Right lobe of liver (tissue), 4 donors: Measurements from ENCODE around the gene C2CD4B.

ENCODE experiments used
- POLR2A ChIP-seq: fragments of 450-650 bp; IDR thresholded peaks from one replicate; pipeline ENCODE4 v1.6.1; 2017; ENCODE audit warnings: antibody characterized with exemption, mild to moderate bottlenecking
- TF ChIP-seq, protein P1 (sequence below), 4 donors: fragments of 200-600 bp in 3 of 4; fragments of 450-650 bp in 1 of 4; IDR thresholded peaks; one replicate each; pipeline versions ENCODE4 v1.5.1 to v1.8.0; 2016 to 2022; ENCODE audit warnings: antibody characterized with exemption in 4 of 4, mild to moderate bottlenecking in 2 of 4
- donor health status: DM: no; HTN: no; CAD: no.
- donor health status: DM: no; HTN: no; CAD: no.
- donor health status: DM: no; HTN: yes; CAD: no.

DNA sequence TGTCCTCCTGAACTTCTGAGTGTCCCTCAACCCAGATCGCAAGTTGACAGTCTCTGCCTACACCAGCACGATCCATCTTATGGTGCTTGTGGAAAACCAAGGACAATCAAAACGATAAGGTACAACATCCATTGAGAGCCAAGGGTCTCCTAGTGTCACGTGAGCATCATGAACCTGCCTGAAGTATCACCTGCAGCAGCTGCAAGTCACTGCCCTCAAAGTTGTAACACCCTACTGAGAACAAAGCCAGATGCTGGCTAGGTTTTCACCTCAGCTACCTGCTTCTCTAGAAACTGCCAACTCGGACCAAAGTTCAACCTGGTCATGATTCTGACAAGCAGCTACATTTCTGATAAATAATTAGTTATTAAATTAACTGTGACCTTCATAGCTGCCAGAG, 17.5 kb downstream of the C2CD4B start:
- TF ChIP-seq, protein P1, sequence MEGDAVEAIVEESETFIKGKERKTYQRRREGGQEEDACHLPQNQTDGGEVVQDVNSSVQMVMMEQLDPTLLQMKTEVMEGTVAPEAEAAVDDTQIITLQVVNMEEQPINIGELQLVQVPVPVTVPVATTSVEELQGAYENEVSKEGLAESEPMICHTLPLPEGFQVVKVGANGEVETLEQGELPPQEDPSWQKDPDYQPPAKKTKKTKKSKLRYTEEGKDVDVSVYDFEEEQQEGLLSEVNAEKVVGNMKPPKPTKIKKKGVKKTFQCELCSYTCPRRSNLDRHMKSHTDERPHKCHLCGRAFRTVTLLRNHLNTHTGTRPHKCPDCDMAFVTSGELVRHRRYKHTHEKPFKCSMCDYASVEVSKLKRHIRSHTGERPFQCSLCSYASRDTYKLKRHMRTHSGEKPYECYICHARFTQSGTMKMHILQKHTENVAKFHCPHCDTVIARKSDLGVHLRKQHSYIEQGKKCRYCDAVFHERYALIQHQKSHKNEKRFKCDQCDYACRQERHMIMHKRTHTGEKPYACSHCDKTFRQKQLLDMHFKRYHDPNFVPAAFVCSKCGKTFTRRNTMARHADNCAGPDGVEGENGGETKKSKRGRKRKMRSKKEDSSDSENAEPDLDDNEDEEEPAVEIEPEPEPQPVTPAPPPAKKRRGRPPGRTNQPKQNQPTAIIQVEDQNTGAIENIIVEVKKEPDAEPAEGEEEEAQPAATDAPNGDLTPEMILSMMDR (IDR thresholded peaks at IDR 0.05), result no peak
- TF ChIP-seq POLR2A, result no peak
